NCI-H1048 (cell line): ENCODE measurements around the gene OR1E2.
"Not testable (repeated sequence)": the region's sequence is repeated elsewhere in the genome, so short reads cannot be mapped to it uniquely, and the experiment has no call there.

Source experiments
- DNase-seq: peaks from one replicate; lab custom pipeline; 2025; lab: John Stamatoyannopoulos, UW

Gene OR1E2

DNA sequence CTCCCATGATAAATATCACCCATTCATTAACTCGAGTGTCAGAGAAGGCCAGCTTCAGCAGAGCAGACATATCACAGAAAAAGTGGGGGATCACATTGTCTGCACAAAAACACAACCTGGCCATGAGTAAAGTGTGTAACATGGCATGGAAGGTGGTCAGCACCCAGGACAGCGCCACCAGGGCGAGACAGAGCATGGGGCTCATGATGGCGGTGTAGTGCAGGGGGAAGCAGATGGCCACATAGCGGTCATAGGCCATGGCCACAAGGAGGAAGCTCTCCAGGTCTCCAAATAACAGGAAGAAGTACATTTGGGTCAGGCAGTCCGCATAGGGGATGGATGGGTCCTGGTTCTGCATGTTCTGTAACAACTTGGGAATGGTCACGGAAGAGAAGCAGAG, 35.8 kb downstream of the OR1E2 start:
- DNase-seq, result not testable (repeated sequence)

DNA sequence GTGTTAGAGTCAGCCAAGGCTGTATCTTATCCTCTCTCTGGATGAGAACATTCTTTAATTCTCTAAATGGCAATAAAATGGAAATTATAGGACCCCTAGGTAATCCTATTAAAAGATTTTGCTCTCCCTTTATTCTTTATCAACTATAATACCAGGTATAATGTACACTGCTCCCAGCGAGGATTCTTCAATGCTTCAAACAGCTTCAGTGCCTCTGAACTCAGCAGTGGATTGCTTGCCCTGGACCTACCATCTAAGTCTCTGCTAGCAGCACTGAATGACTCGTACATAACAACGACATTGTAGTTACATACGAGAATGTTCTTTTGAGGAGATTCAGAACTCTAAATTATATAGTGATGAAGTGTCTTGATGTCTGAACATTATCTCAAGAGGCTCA, 43.9 kb downstream of the OR1E2 start:
- no peak for DNase-seq

DNA sequence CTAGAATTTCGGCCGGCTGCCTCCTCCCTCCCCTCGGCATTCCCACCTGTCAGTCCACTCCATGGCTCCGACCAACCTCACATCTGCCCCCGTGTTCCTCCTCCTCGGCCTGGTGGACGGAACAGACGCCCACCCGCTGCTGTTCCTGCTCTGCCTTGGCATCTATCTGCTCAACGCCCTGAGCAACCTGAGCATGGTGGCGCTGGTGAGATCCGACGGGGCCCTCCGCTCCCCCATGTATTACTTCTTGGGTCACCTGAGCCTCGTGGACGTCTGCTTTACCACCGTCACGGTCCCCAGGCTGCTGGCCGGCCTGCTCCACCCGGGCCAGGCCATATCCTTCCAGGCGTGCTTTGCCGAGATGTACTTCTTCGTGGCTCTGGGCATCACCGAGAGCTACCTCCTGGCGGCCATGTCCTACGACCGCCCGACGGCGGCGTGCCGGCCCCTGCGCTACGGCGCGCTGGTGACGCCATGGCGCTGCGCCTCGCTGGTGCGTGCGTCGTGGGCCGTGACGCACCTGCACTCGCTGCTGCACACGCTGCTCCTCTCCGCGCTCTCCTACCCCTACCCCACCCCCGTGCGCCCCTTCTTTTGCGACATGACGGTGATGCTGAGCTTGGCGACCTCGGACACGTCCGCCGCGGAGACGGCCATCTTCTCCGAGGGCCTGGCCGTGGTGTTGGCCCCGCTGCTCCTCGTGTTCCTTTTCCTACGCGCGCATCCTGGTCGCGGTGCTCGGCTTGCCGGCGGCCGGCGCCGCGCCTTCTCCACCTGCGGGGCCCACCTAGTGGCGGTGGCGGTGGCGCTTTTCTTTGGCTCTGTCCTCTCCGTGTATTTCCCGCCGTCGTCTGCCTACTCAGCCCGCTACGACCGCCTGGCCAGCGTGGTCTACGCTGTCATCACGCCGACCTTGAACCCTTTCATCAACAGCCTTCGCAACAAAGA, 47.5 kb downstream of the OR1E2 start, which contains the start of gene OR3A2:
TSS of gene OR3A2 (minus strand) at position 440 of the 948 bp plus-strand sequence.
- no peak for DNase-seq
